Fibroblast of villous mesenchyme (primary cell): ENCODE results near the gene GPC6. TPM values are rescaled to one million over a fixed set of nuclear protein-coding genes. Genes with fewer than 3 reads are reported as not detected.
"Not testable (repeated sequence)": the region's sequence is repeated elsewhere in the genome, so short reads cannot be mapped to it uniquely, and the experiment has no call there.

Source experiments
- DNase-seq: peaks from one replicate; pipeline ENCODE4 v3.0.0-alpha.2; 2010; ENCODE audit warnings: low read depth
- H3K4me3 ChIP-seq: 2 replicates; pipeline ENCODE4 v1.5.1; 2011; ENCODE audit warnings: low read depth, mild to moderate bottlenecking, low read length
- CTCF ChIP-seq: IDR thresholded peaks from 2 replicates; pipeline ENCODE4 v1.5.1; 2012; ENCODE audit warnings: low read depth, mild to moderate bottlenecking, low read length; ENCODE audit not compliant: insufficient read depth
- total RNA-seq: library from RNA; depleted of rRNA; stranded (reverse); fragments of >200 nt; gene quantifications from 2 replicates; pipeline ENCODE4 v1.2.3, GENCODE V29; 2012

GPC6 gene
- total RNA-seq, 1 donor: 6.0 TPM

DNA sequence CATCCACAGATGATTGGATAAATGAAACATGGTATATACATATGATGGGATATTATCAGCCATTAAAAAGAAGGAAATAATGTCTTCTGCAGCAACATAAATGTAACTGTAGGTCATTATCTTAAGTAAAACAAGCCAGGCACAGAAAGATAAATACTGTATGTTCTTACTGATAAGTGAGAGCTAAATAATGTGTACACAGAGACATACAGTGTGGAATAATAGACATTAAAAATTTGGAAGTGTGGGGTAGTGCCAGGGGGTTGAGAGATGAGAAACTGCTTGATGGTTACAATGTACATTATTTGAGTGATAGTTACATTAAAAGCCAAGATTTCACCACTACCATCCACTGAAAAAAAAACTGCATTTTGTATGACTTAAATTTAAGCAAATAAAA is 26.0 kb upstream of the GPC6 start:
- DNase-seq: no peak
- H3K4me3 ChIP-seq: no peak overlapping the region
- TF ChIP-seq CTCF: no peak

DNA sequence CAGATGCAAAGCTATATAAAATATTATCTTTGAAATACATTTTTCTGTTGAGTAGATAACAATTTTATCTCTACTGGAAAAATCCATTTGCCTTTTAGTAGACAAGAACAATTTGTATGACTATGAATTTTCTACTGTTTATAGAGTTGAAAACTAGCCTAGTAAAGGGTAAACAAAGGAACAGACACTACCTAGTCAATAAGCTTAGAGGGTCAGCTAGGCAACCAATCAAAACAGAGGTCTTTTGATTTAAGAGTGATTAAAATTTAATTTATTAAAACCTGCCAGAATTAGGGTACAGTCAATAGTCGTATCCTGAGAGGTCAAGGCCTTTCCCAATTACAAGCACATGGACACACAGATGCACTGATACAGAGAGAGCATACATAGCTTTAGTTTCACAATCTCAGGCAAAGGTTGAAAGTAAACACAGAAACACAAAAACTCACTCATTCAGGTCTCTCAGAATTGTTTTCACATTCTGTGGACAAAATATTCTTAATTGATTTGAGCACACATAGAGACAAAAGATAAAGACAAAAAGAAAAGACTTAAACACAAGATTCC is 24.5 kb upstream of the GPC6 start:
- DNase-seq: no peak
- H3K4me3 ChIP-seq: no peak overlapping the region
- no peak for TF ChIP-seq CTCF

DNA sequence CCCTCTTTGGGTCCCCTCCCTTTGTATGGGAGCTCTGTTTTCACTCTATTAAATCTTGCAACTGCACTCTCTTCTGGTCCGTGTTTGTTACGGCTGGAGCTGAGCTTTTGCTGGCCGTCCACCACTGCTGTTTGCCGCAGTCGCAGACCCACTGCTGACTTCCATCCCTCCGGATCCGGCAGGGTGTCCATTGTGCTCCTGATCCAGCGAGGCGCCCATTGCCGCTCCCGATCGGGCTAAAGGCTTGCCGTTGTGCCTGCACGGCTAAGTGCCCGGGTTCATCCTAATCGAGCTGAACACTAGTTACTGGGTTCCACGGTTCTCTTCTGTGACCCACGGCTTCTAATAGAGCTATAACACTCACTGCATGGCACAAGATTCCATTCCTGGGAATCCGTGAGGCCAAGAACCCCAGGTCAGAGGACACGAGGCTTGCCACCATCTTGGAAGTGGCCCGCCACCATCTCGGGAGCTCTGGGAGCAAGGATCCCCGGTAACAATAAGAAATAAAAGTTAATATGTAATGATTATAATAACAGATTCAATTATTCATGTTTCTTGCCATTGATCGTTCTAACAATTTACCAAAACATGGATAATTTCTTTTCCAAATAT is 19.7 kb upstream of the GPC6 start:
- not testable (repeated sequence) for DNase-seq

DNA sequence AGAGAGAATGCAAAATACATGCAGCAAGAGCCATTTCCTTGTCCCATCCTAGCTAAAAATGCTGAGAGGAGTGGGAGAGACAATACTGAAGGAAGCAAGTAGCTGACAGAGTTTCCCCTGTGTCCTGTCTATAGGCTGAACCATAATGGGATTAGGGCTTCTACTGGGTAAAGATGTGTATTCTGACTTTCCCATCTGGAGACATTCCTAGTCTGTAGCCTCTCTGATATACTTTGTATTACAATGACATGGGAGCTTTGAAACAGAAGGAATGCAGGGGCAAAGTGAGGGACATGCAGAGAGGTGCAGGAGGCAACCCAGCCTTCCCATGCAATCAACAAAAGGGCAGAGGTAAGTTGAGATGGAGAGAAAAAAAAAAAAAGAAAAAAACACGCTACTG is 10.5 kb upstream of the GPC6 start:
- no peak for DNase-seq
- H3K4me3 ChIP-seq: no peak overlapping the region
- no peak for TF ChIP-seq CTCF

More for the DNA sequence above, 19.7 kb upstream of the GPC6 start:
- not testable (repeated sequence) for H3K4me3 ChIP-seq

DNA sequence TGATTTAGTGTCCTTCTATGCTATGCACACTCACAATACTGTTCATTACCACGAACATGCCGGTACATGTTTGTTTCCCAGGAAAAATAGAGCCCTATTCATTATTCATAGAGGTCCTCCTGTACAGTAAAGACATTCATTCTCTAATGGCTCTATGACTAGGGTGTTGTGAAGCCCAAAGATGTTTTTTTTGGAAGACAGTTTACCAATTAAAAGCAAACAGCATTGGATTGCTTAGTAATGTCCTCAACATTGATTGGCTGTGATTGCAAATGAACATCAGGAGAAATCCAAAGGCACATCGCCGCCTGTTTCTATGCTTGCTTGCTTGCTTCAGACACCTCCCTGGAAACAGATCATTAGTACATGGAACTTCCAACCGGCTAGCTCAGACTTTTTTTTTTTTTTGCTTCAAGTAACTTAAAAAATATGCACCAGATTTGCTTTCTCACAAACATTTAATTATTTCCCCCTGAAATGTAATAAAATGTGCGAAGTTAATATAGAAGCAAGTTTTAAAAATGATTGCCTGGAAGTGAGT is 8.8 kb upstream of the GPC6 start:
- no peak for DNase-seq
- no peak for TF ChIP-seq CTCF
- H3K4me3 ChIP-seq: no peak overlapping the region

DNA sequence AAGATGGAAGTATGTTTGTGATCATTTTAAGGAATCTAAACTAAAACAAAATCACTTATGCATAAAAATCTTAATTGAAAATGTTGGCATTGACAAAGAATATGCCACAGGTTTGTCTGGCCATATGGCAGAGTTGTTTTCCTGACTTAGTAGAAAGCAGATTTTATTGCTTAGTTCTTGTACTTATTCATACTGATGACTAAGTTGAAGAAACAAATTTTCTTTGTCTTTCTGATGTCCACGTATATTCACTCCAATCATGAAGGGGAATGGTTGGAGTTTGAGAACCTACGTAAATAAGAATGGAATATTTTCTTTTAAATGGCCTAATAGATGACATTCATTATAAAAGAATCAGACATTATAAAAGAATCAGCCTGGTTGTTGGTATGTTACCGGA is 8.0 kb upstream of the GPC6 start:
- DNase-seq: no peak
- no peak for TF ChIP-seq CTCF
- no peak overlapping the region for H3K4me3 ChIP-seq

DNA sequence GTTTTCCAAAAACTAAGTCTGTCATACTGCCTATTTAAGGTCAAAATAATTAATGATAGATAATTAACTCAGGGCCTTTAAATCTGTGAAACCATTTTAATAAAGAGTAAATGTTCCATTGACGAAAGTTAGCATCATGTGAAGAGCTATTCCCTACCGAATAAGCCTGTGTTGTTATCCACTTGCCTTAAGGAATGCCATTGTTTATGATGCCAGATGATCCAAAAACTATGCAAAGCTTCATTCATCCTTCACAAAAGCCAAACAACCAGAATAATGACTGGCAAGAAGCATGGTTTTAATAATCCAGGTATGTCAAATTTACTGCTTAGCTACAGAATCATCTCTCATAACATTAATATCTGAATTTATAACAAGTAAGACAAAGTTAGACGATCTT is 6.5 kb upstream of the GPC6 start:
- TF ChIP-seq CTCF: no peak
- H3K4me3 ChIP-seq: no peak overlapping the region
- DNase-seq: no peak
